CD14-positive monocyte (primary cell): Measurements from ENCODE around the gene PROSER1. TPM values are rescaled to one million over a fixed set of nuclear protein-coding genes. Genes with fewer than 3 reads are reported as not detected.
"Not testable (repeated sequence)": the region's sequence is repeated elsewhere in the genome, so short reads cannot be mapped to it uniquely, and the experiment has no call there.

Source experiments
- DNase-seq, 3 donors: peaks; one replicate each; pipeline ENCODE4 v3.0.0-alpha.2; 2011 to 2022
- H2AFZ ChIP-seq: 2 replicates; pipeline ENCODE4 v1.6.0; 2012; ENCODE audit warnings: mild to moderate bottlenecking, low read depth, low read length, inconsistent platforms; ENCODE audit not compliant: insufficient read depth, poor library complexity, severe bottlenecking
- H3K27ac ChIP-seq, 2 donors: 1 replicate in 1 of 2; 2 replicates in 1 of 2; pipeline ENCODE4 v1.5.1; 2012 to 2013; ENCODE audit warnings: low read length in 2 of 2, control low read depth in 1 of 2, inconsistent platforms in 1 of 2, low read depth in 1 of 2, mild to moderate bottlenecking in 1 of 2
- H3K27me3 ChIP-seq, 2 donors: one replicate each; pipeline versions ENCODE4 v1.6.0 to v1.6.1; 2011 to 2013; ENCODE audit warnings: low read length in 2 of 2; ENCODE audit not compliant: control insufficient read depth in 2 of 2, insufficient read depth in 2 of 2
- H3K36me3 ChIP-seq, 2 donors: replicated peaks in 1 of 2; 1 replicate in 1 of 2; 2 replicates in 1 of 2; pipeline versions ENCODE4 v1.5.1 to v1.6.1; 2012 to 2013; ENCODE audit warnings: low read length in 2 of 2, control low read depth in 1 of 2, inconsistent platforms in 1 of 2, mild to moderate bottlenecking in 1 of 2; ENCODE audit not compliant: insufficient read depth in 2 of 2, control insufficient read depth in 1 of 2
- H3K4me1 ChIP-seq, 2 donors: 1 replicate in 1 of 2; 2 replicates in 1 of 2; pipeline versions ENCODE4 v1.5.1 to v1.6.1; 2012 to 2013; ENCODE audit warnings: low read length in 2 of 2, control low read depth in 1 of 2, inconsistent platforms in 1 of 2, mild to moderate bottlenecking in 1 of 2, moderate library complexity in 1 of 2; ENCODE audit not compliant: insufficient read depth in 2 of 2, control insufficient read depth in 1 of 2
- H3K4me2 ChIP-seq: replicated peaks from 2 replicates; pipeline ENCODE3; 2012; ENCODE audit warnings: low read length, moderate library complexity, mild to moderate bottlenecking; ENCODE audit not compliant: poor library complexity, severe bottlenecking; ENCODE audit errors: extremely low read depth
- H3K4me3 ChIP-seq, 3 experiments: fragments of 200-600 bp in 1 of 3; sonication (generic) in 1 of 3; replicated peaks in 1 of 3; 1 replicate in 2 of 3; 2 replicates in 1 of 3; pipeline ENCODE4 v1.5.1; 2011 to 2013; ENCODE audit warnings: low read length in 3 of 3, mild to moderate bottlenecking in 3 of 3, control low read depth in 2 of 3, low read depth in 2 of 3, inconsistent platforms in 1 of 3, moderate library complexity in 1 of 3
- H3K79me2 ChIP-seq: 2 replicates; pipeline ENCODE4 v1.6.0; 2012; ENCODE audit warnings: mild to moderate bottlenecking, control low read depth, inconsistent platforms, low read length, moderate library complexity; ENCODE audit not compliant: insufficient read depth
- H3K9ac ChIP-seq: 2 replicates; pipeline ENCODE4 v1.6.0; 2017; ENCODE audit warnings: low read length, mild to moderate bottlenecking; ENCODE audit not compliant: insufficient read depth, poor library complexity, severe bottlenecking
- H3K9me3 ChIP-seq, 2 donors: replicated peaks in 1 of 2; 1 replicate in 1 of 2; 2 replicates in 1 of 2; pipeline versions ENCODE4 v1.5.1 to v1.6.1; 2012 to 2013; ENCODE audit warnings: low read length in 2 of 2, control low read depth in 1 of 2; ENCODE audit not compliant: control insufficient read depth in 1 of 2, insufficient read depth in 1 of 2
- H4K20me1 ChIP-seq: 2 replicates; pipeline ENCODE4 v1.6.0; 2012; ENCODE audit warnings: mild to moderate bottlenecking, low read length, control low read depth, moderate library complexity; ENCODE audit not compliant: insufficient read depth
- H3K27ac Mint-ChIP-seq, 7 donors: one replicate each; pipeline ENCODE4 v1.8.0; 2020; ENCODE audit warnings: mild to moderate bottlenecking in 7 of 7, mixed read lengths in 7 of 7, moderate library complexity in 6 of 7, inconsistent platforms in 2 of 7
- H3K27me3 Mint-ChIP-seq, 3 donors: one replicate each; pipeline ENCODE4 v1.8.0; 2021 to 2022; ENCODE audit warnings: low read depth in 3 of 3, mild to moderate bottlenecking in 3 of 3, mixed read lengths in 3 of 3, moderate library complexity in 3 of 3, inconsistent platforms in 1 of 3
- H3K36me3 Mint-ChIP-seq, 2 donors: one replicate each; pipeline ENCODE4 v1.8.0; 2020; ENCODE audit warnings: mixed read lengths in 2 of 2, inconsistent platforms in 1 of 2, mild to moderate bottlenecking in 1 of 2
- H3K4me1 Mint-ChIP-seq: one replicate; pipeline ENCODE4 v1.8.0; 2020; ENCODE audit warnings: mild to moderate bottlenecking, mixed read lengths
- H3K4me3 Mint-ChIP-seq, 2 donors: one replicate each; pipeline ENCODE4 v1.8.0; 2020; ENCODE audit warnings: mild to moderate bottlenecking in 2 of 2, mixed read lengths in 2 of 2, moderate library complexity in 1 of 2
- H3K9me3 Mint-ChIP-seq, 7 donors: one replicate each; pipeline ENCODE4 v1.8.0; 2020 to 2022; ENCODE audit warnings: mixed read lengths in 7 of 7, mild to moderate bottlenecking in 6 of 7, moderate library complexity in 6 of 7, inconsistent platforms in 2 of 7
- WGBS: methylation state at CpG from one replicate; pipeline ENCODE4 v1.1.5; 2013; ENCODE audit warnings: missing lambda C conversion rate; ENCODE audit not compliant: insufficient coverage; 5-methylcytosine and 5-hydroxymethylcytosine counted together
- intact Hi-C, 2 donors: fragments of 100-400 bp; cut with micrococcal nuclease; formaldehyde crosslinking; loops; one replicate each; pipeline versions ENCODE4 v1.15.0 to v1.15.1; 2023
- polyA minus RNA-seq: library from RNA; depleted of rRNA, polyadenylated mRNA; stranded (reverse); fragments of >200 nt; gene quantifications from 2 replicates; pipeline ENCODE4 v1.2.3, GENCODE V29; 2012
- polyA plus RNA-seq, 3 donors: library from polyadenylated mRNA; depleted of rRNA in 1 of 3; unstranded in 2 of 3; stranded (reverse) in 1 of 3; fragments of 300-500 nt in 2 of 3; fragments of >200 nt in 1 of 3; fragmentation: Illumina TruSeq in 2 of 3; gene quantifications; 1 replicate in 2 of 3; 2 replicates in 1 of 3; pipeline ENCODE4 v1.2.3, GENCODE V29; 2012 to 2021
- total RNA-seq, 12 experiments: library from RNA in 1 of 12; stranded (reverse) in 1 of 12; fragments of 120-200 nt in 1 of 12; gene quantifications; one replicate each; pipeline ENCODE4 v1.2.4 and lab custom pipeline; 2013 to 2026; ENCODE audit warnings: mixed read lengths in 6 of 12, inconsistent platforms in 1 of 12
- TF ChIP-seq, protein P1 (sequence below): fragments of 200-600 bp; IDR thresholded peaks from one replicate; pipeline ENCODE4 v1.8.0; 2022; ENCODE audit warnings: antibody characterized with exemption, mild to moderate bottlenecking

Gene PROSER1
- total RNA-seq (2013): 11.8 TPM
- 10 to 100 TPM in 1 of 3 donors, 1 to 10 TPM in 2; 4.6 to 28.5 (median 9.1) TPM for polyA plus RNA-seq
- 6.8 and 9.3 TPM in 2 replicates for polyA minus RNA-seq
- total RNA-seq (lab: John Stamatoyannopoulos, UW): 6.1 to 36.2 (median 13.2) reads per million in 11 experiments

DNA sequence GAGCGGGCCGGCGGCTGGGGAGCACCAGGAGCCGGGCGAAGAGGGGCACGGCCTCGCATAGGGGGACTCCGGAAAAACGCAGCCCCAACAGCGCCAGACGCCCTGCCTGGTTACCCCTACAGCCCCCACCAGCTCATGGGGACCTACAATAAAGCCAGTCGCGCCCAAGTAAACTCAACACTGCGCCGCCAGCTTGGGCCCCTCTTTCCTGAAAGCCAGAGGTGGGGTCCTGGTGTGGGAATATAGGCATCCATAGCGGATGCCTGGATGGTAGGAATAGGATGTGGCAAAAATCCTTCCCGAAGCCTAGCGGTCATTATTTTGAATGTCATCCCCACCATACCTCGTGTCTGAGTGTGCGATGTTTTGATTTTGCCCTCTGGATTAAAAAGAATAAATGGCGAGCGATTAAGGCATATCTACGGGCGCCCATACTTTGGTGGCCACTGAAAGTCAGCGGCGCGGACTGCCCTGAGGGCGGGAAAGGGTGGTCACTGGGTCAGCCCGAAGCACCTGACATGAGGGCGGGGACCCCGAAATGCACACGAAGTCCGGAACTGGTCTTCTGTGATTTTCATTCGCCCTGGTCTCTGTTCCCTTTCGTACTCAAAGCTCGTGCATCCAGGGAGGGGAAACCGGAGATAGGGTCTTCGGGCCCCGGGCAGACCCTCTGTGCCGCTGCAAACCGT lies at the start of gene PROSER1, which contains the start of gene NHLRC3:
PROSER1 (minus strand) TSS at position 210 of the 689 bp plus-strand sequence. CDS start 847 bp downstream, outside the sequence.
NHLRC3 (plus strand) TSS at position 577 of the 689 bp plus-strand sequence. CDS start 184 bp downstream, outside the sequence.
- H3K27me3 Mint-ChIP-seq: peaks cover 0 to 3% (median 0%) of the 10 kb centered on the region in 3 donors

DNA sequence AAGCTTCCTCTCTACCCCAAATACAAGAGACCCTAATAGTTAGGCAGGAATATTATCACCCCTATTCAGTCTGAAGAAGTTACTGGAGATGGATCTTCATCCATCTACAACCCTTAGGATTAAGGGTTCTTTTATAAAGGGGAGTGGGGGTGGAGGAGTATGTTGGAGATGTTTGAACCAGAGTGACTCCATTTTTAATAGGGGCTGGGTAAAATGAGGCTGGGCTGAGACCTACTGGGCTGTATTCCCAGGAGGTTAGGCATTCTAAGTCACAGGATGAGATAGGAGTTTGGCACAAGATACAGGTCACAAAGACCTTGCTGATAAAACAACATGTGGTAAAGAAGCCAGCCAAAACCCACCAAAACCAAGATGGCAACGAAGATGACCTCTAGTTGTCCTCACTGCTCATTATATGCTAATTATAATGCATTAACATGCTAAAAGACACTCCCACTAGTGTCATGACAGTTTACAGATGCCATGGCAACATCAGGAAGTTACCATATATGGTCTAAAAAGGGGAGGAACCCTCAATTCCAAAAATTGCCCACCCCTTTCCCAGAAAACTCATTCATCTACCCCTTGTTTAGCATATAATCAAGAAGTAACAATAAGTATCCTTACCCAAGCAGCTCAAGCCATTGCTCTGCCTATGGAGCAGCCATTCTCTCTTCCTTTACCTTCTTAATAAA lies 48.5 kb upstream of the PROSER1 start:
- H2AFZ ChIP-seq, H3K4me3 ChIP-seq, H3K9me3 ChIP-seq, intact Hi-C loops, H3K27ac Mint-ChIP-seq, H3K4me1 Mint-ChIP-seq, H4K20me1 ChIP-seq, H3K27ac ChIP-seq, H3K4me1 ChIP-seq, H3K36me3 ChIP-seq, H3K27me3 Mint-ChIP-seq, H3K4me3 Mint-ChIP-seq, H3K9ac ChIP-seq, H3K4me2 ChIP-seq, DNase-seq, H3K36me3 Mint-ChIP-seq, H3K27me3 ChIP-seq, H3K9me3 Mint-ChIP-seq, H3K79me2 ChIP-seq: not testable (repeated sequence)
- WGBS: no CpG with 5 or more reads among the region's 1 CpG

More for the DNA sequence above, at the start of gene PROSER1, which contains the start of gene NHLRC3:
- Mint-ChIP-seq H3K9me3 (no peaks in the 10 kb centered on the region), H3K27ac (peak within 1 kb of the TSS; percentile 96 to 99 (median 97)), H3K36me3 (peaks cover 11% of the 10 kb centered on the region in 2 donors), H3K4me1 (peaks cover 58% of the 10 kb centered on the region), H3K4me3 (peak within 1 kb of the TSS; percentile 93 to 99)
- no peaks in the 10 kb centered on the region for H3K9me3 ChIP-seq
- peak; percentile 74 to 81 (median 74) for DNase-seq
- peaks cover 41% of the 10 kb centered on the region for H4K20me1 ChIP-seq
- peak within 1 kb of the TSS; percentile 79 for H3K9ac ChIP-seq
- no peaks in the 10 kb centered on the region for H3K27me3 ChIP-seq
- H2AFZ ChIP-seq: peak within 1 kb of the TSS; percentile 83
- WGBS: 0% methylated on average over 34 of the region's 41 CpGs
- H3K4me1 ChIP-seq: peaks cover 49 to 60% of the 10 kb centered on the region in 2 donors
- H3K79me2 ChIP-seq: peaks cover 88% of the 10 kb centered on the region
- H3K4me2 ChIP-seq: peak within 1 kb of the TSS; percentile 81
- peak within 1 kb of the TSS; percentile 84 to 97 (median 94) for H3K4me3 ChIP-seq
- peak within 1 kb of the TSS; percentile 91 to 98 for H3K27ac ChIP-seq
- peaks cover 2 to 9% of the 10 kb centered on the region in 2 donors for H3K36me3 ChIP-seq
- TF ChIP-seq, protein P1, sequence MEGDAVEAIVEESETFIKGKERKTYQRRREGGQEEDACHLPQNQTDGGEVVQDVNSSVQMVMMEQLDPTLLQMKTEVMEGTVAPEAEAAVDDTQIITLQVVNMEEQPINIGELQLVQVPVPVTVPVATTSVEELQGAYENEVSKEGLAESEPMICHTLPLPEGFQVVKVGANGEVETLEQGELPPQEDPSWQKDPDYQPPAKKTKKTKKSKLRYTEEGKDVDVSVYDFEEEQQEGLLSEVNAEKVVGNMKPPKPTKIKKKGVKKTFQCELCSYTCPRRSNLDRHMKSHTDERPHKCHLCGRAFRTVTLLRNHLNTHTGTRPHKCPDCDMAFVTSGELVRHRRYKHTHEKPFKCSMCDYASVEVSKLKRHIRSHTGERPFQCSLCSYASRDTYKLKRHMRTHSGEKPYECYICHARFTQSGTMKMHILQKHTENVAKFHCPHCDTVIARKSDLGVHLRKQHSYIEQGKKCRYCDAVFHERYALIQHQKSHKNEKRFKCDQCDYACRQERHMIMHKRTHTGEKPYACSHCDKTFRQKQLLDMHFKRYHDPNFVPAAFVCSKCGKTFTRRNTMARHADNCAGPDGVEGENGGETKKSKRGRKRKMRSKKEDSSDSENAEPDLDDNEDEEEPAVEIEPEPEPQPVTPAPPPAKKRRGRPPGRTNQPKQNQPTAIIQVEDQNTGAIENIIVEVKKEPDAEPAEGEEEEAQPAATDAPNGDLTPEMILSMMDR: no peak
- intact Hi-C loops: no loop called here
